Dendritic cell treated with granulocyte-macrophage colony-stimulating factor and Interleukin-4, amounts not matched to agents 40 ng/mL and 50 ng/mL, for 4 days (primary cell): ENCODE measurements around the gene AANAT.

Source experiments
- H3K27ac Mint-ChIP-seq: one replicate; pipeline ENCODE4 v1.8.0; 2022; ENCODE audit warnings: mild to moderate bottlenecking, mixed read lengths
- H3K27me3 Mint-ChIP-seq: one replicate; pipeline ENCODE4 v1.8.0; 2022; ENCODE audit warnings: mild to moderate bottlenecking, mixed read lengths
- H3K36me3 Mint-ChIP-seq: one replicate; pipeline ENCODE4 v1.8.0; 2022; ENCODE audit warnings: low read depth, mixed read lengths
- H3K4me1 Mint-ChIP-seq: one replicate; pipeline ENCODE4 v1.8.0; 2022; ENCODE audit warnings: low read depth, mixed read lengths
- H3K4me3 Mint-ChIP-seq: one replicate; pipeline ENCODE4 v1.8.0; 2022; ENCODE audit warnings: mild to moderate bottlenecking, moderate library complexity, mixed read lengths
- H3K9me3 Mint-ChIP-seq: one replicate; pipeline ENCODE4 v1.8.0; 2022; ENCODE audit warnings: mixed read lengths
- intact Hi-C: fragments of 100-400 bp; cut with micrococcal nuclease; formaldehyde crosslinking; loops from one replicate; pipeline ENCODE4 v1.15.0; 2022

AANAT gene

GRCh38 chr17:76435751-76436150 is 31.7 kb upstream of the AANAT start:
- peaks cover 5% of the 10 kb centered on the region for H3K36me3 Mint-ChIP-seq
- no peaks in the 10 kb centered on the region for H3K4me1 Mint-ChIP-seq
- no peak overlapping the region for H3K27ac Mint-ChIP-seq
- H3K9me3 Mint-ChIP-seq: no peaks in the 10 kb centered on the region
- H3K4me3 Mint-ChIP-seq: no peak overlapping the region
- no peaks in the 10 kb centered on the region for H3K27me3 Mint-ChIP-seq
- intact Hi-C loops: no loop called here

GRCh38 chr17:76437467-76438402 is 29.7 kb upstream of the AANAT start:
- Mint-ChIP-seq H3K27me3 (no peaks in the 10 kb centered on the region), H3K4me1 (peaks cover 6% of the 10 kb centered on the region), H3K4me3 (no peak overlapping the region), H3K9me3 (no peaks in the 10 kb centered on the region), H3K36me3 (peaks cover 5% of the 10 kb centered on the region), H3K27ac (no peak overlapping the region)
- intact Hi-C loops: no loop called here

GRCh38 chr17:76438906-76439305 is 28.5 kb upstream of the AANAT start:
- no peak overlapping the region for H3K4me3 Mint-ChIP-seq
- intact Hi-C loops: no loop called here

GRCh38 chr17:76439314-76439928 is 28.0 kb upstream of the AANAT start:
- intact Hi-C loops: no loop called here
- no peak overlapping the region for H3K27ac Mint-ChIP-seq
- no peak overlapping the region for H3K4me3 Mint-ChIP-seq
- H3K9me3 Mint-ChIP-seq: no peaks in the 10 kb centered on the region
- H3K36me3 Mint-ChIP-seq: peaks cover 5% of the 10 kb centered on the region
- H3K27me3 Mint-ChIP-seq: no peaks in the 10 kb centered on the region
- peaks cover 22% of the 10 kb centered on the region for H3K4me1 Mint-ChIP-seq

More at GRCh38 chr17:76438906-76439305, 28.5 kb upstream of the AANAT start:
- no peaks in the 10 kb centered on the region for H3K9me3 Mint-ChIP-seq
- H3K4me1 Mint-ChIP-seq: peaks cover 16% of the 10 kb centered on the region
- H3K36me3 Mint-ChIP-seq: peaks cover 5% of the 10 kb centered on the region
- H3K27ac Mint-ChIP-seq: no peak overlapping the region
- no peaks in the 10 kb centered on the region for H3K27me3 Mint-ChIP-seq

- no peak overlapping the region for H3K4me3 Mint-ChIP-seq
- H3K27ac Mint-ChIP-seq: no peak overlapping the region
- intact Hi-C loops: no loop called here
- peaks cover 36% of the 10 kb centered on the region for H3K4me1 Mint-ChIP-seq
- no peaks in the 10 kb centered on the region for H3K9me3 Mint-ChIP-seq
- H3K27me3 Mint-ChIP-seq: no peaks in the 10 kb centered on the region
- H3K36me3 Mint-ChIP-seq: no peaks in the 10 kb centered on the region
Measured at GRCh38 chr17:76440751-76441362, 26.5 kb upstream of the AANAT start.

GRCh38 chr17:76441686-76442340 is 25.6 kb upstream of the AANAT start:
- H3K4me3 Mint-ChIP-seq: no peak overlapping the region
- peaks cover 45% of the 10 kb centered on the region for H3K4me1 Mint-ChIP-seq
- H3K27ac Mint-ChIP-seq: no peak overlapping the region

GRCh38 chr17:76442341-76443338 is 24.8 kb upstream of the AANAT start:
- H3K4me3 Mint-ChIP-seq: no peak overlapping the region
- H3K27ac Mint-ChIP-seq: no peak overlapping the region
- no peaks in the 10 kb centered on the region for H3K36me3 Mint-ChIP-seq
- intact Hi-C loops: no loop called here
- H3K9me3 Mint-ChIP-seq: no peaks in the 10 kb centered on the region
- H3K27me3 Mint-ChIP-seq: no peaks in the 10 kb centered on the region
- peaks cover 52% of the 10 kb centered on the region for H3K4me1 Mint-ChIP-seq

More at GRCh38 chr17:76441686-76442340, 25.6 kb upstream of the AANAT start:
- no peaks in the 10 kb centered on the region for H3K27me3 Mint-ChIP-seq
- H3K36me3 Mint-ChIP-seq: no peaks in the 10 kb centered on the region
- intact Hi-C loops: no loop called here
- H3K9me3 Mint-ChIP-seq: no peaks in the 10 kb centered on the region

GRCh38 chr17:76444518-76445311 is 22.7 kb upstream of the AANAT start:
- intact Hi-C loops: no loop called here
- Mint-ChIP-seq H3K4me3 (no peak overlapping the region), H3K27me3 (no peaks in the 10 kb centered on the region), H3K36me3 (no peaks in the 10 kb centered on the region), H3K9me3 (no peaks in the 10 kb centered on the region), H3K27ac (no peak overlapping the region), H3K4me1 (peaks cover 56% of the 10 kb centered on the region)

- Mint-ChIP-seq H3K4me1 (peaks cover 65% of the 10 kb centered on the region), H3K27ac (no peak overlapping the region), H3K9me3 (no peaks in the 10 kb centered on the region), H3K27me3 (no peaks in the 10 kb centered on the region), H3K4me3 (no peak overlapping the region), H3K36me3 (no peaks in the 10 kb centered on the region)
- intact Hi-C loops: no loop called here
Measured at GRCh38 chr17:76445697-76446448, 21.5 kb upstream of the AANAT start.

GRCh38 chr17:76446449-76447231 is 20.8 kb upstream of the AANAT start:
- H3K4me3 Mint-ChIP-seq: no peak overlapping the region
- H3K27ac Mint-ChIP-seq: no peak overlapping the region
- no peaks in the 10 kb centered on the region for H3K36me3 Mint-ChIP-seq
- intact Hi-C loops: no loop called here
- no peaks in the 10 kb centered on the region for H3K9me3 Mint-ChIP-seq
- H3K4me1 Mint-ChIP-seq: peaks cover 73% of the 10 kb centered on the region
- no peaks in the 10 kb centered on the region for H3K27me3 Mint-ChIP-seq

- H3K27ac Mint-ChIP-seq: no peak overlapping the region
Measured at GRCh38 chr17:76447931-76448652, 19.3 kb upstream of the AANAT start.

More at GRCh38 chr17:76447931-76448652, 19.3 kb upstream of the AANAT start:
- peaks cover 3% of the 10 kb centered on the region for H3K27me3 Mint-ChIP-seq
- H3K9me3 Mint-ChIP-seq: no peaks in the 10 kb centered on the region
- H3K4me1 Mint-ChIP-seq: peaks cover 74% of the 10 kb centered on the region
- H3K36me3 Mint-ChIP-seq: no peaks in the 10 kb centered on the region
- intact Hi-C loops: no loop called here
- H3K4me3 Mint-ChIP-seq: no peak overlapping the region
